Activated naive CD8-positive, alpha-beta T cell (primary cell): ENCODE results near the gene ZNF318.
"Not testable (repeated sequence)": the region's sequence is repeated elsewhere in the genome, so short reads cannot be mapped to it uniquely, and the experiment has no call there.

Source experiments
- H3K27ac Mint-ChIP-seq: one replicate; pipeline ENCODE4 v1.8.0; 2021; ENCODE audit warnings: mixed read lengths
- H3K27me3 Mint-ChIP-seq: one replicate; pipeline ENCODE4 v1.8.0; 2021; ENCODE audit warnings: mixed read lengths
- H3K36me3 Mint-ChIP-seq: one replicate; pipeline ENCODE4 v1.8.0; 2021; ENCODE audit warnings: mixed read lengths
- H3K4me1 Mint-ChIP-seq: one replicate; pipeline ENCODE4 v1.8.0; 2021; ENCODE audit warnings: low read depth, mixed read lengths
- H3K4me3 Mint-ChIP-seq: one replicate; pipeline ENCODE4 v1.8.0; 2021; ENCODE audit warnings: mild to moderate bottlenecking, mixed read lengths
- H3K9me3 Mint-ChIP-seq: one replicate; pipeline ENCODE4 v1.8.0; 2021; ENCODE audit warnings: low read depth, mixed read lengths

Gene ZNF318

DNA sequence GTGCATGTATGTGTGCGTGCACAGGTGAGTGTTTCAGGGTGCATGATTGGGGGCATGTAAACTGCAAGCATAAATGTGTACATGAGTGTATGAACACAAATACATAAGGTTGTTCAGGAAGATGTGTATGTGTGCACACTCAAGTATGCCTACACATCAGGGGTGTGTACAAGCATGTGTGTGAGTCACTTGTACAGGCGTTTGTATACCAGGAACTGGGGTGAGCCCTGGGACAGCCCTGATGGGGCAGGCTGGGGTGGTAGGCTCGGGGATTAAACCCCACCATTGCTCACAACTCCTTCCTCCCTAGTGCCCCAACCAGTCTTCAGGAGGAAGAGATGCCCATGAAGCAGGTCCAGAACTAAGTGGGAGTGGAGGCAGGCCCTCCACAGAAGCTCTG, 65.1 kb downstream of the ZNF318 start:
- Mint-ChIP-seq H3K4me3 (no peak overlapping the region), H3K27ac (no peak overlapping the region), H3K27me3 (no peaks in the 10 kb centered on the region), H3K4me1 (peaks cover 10% of the 10 kb centered on the region), H3K9me3 (no peaks in the 10 kb centered on the region), H3K36me3 (no peaks in the 10 kb centered on the region)

DNA sequence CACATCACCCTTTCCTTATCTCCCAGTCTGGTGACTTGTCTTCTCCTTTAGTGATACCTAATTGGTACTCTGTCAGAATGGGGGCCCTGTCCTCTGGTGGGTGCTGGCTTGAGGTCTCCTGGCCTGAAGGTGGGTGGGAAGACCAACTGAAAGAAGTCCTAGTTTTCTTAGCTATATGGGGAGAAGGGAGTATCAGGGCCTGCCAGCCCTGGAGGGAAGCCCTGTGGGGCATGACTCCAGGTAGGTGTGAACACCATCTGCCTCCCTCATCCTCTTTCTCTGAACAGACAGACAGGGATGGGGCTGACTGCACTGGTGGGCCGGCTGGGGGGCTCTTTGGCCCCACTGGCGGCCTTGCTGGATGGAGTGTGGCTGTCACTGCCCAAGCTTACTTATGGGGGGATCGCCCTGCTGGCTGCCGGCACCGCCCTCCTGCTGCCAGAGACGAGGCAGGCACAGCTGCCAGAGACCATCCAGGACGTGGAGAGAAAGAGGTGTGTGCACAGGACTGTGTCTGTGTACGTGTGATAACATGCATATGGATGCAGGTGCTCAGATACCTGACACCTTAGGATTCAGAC, 65.6 kb downstream of the ZNF318 start:
- Mint-ChIP-seq H3K27me3 (peaks cover under 1% of the 10 kb centered on the region), H3K9me3 (no peaks in the 10 kb centered on the region), H3K4me3 (no peak overlapping the region), H3K36me3 (no peaks in the 10 kb centered on the region), H3K4me1 (peaks cover 5% of the 10 kb centered on the region), H3K27ac (no peak overlapping the region)

DNA sequence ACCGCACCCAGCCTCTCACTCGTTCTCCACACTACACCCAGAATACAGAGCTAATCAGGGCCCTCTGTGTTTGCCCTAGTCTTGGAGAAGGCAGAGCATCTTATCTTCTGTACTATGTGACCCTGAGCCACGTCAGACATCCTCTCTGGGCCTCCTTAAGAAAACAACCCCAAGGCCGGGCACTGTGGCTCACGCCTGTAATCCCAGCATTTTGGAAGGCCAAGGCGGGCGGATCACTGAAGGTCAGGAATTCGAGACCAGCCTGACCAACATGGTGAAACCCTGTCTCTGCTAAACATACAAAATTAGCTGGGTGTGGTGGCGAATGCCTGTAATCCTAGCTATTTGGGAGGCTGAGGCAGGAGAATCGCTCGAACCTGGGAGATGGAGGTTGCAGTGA, 66.4 kb downstream of the ZNF318 start:
- H3K9me3 Mint-ChIP-seq, H3K36me3 Mint-ChIP-seq, H3K4me3 Mint-ChIP-seq, H3K27ac Mint-ChIP-seq, H3K27me3 Mint-ChIP-seq, H3K4me1 Mint-ChIP-seq: not testable (repeated sequence)

DNA sequence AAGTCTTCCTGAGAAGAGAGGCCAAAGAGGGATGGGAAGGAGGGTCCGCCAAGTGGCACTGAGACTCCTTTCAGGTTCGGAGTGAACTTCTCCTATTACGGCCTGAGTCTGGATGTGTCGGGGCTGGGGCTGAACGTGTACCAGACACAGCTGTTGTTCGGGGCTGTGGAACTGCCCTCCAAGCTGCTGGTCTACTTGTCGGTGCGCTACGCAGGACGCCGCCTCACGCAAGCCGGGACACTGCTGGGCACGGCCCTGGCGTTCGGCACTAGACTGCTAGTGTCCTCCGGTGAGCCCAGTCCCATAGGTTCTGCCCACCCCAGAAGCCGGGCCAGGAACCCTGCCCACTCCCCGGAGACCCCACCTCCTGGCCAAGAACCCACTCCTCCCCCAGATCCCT, 67.3 kb downstream of the ZNF318 start:
- H3K27ac Mint-ChIP-seq: no peak overlapping the region
- H3K4me1 Mint-ChIP-seq: no peaks in the 10 kb centered on the region
- H3K9me3 Mint-ChIP-seq: no peaks in the 10 kb centered on the region
- H3K36me3 Mint-ChIP-seq: no peaks in the 10 kb centered on the region
- peaks cover 2% of the 10 kb centered on the region for H3K27me3 Mint-ChIP-seq
- H3K4me3 Mint-ChIP-seq: no peak overlapping the region

DNA sequence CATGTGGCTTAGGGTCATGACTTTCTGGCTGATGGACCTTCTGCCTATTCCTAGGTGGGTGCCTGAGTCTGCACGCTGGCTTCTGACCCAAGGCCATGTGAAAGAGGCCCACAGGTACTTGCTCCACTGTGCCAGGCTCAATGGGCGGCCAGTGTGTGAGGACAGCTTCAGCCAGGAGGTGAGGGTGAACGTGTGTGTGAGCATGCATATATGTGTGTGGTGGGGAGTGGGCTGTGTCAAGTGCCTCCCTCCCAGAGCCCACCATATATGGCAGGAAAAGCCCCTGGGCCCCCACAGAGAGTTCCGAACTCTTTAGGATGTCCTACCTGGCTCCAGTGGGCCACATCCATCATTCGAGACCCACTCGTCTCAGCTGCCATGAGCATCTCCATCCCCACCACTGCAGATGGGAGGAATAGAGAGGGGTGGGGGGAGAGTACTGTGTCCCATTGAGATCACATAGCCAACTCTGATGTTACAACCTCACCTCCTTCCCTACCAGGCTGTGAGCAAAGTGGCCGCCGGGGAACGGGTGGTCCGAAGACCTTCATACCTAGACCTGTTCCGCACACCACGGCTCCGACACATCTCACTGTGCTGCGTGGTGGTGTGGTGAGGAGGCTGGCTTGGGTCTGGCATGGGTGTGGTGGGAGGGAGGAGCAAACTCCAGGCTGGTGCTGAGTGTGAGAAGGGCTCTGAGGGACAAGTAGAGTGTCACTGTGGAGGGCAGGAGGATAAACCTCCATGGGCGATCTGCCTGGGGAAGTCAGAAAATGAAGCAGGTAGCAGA, 68.2 kb downstream of the ZNF318 start:
- no peaks in the 10 kb centered on the region for H3K4me1 Mint-ChIP-seq
- H3K36me3 Mint-ChIP-seq: no peaks in the 10 kb centered on the region
- no peak overlapping the region for H3K27ac Mint-ChIP-seq
- peaks cover 3% of the 10 kb centered on the region for H3K27me3 Mint-ChIP-seq
- H3K9me3 Mint-ChIP-seq: no peaks in the 10 kb centered on the region
- no peak overlapping the region for H3K4me3 Mint-ChIP-seq

DNA sequence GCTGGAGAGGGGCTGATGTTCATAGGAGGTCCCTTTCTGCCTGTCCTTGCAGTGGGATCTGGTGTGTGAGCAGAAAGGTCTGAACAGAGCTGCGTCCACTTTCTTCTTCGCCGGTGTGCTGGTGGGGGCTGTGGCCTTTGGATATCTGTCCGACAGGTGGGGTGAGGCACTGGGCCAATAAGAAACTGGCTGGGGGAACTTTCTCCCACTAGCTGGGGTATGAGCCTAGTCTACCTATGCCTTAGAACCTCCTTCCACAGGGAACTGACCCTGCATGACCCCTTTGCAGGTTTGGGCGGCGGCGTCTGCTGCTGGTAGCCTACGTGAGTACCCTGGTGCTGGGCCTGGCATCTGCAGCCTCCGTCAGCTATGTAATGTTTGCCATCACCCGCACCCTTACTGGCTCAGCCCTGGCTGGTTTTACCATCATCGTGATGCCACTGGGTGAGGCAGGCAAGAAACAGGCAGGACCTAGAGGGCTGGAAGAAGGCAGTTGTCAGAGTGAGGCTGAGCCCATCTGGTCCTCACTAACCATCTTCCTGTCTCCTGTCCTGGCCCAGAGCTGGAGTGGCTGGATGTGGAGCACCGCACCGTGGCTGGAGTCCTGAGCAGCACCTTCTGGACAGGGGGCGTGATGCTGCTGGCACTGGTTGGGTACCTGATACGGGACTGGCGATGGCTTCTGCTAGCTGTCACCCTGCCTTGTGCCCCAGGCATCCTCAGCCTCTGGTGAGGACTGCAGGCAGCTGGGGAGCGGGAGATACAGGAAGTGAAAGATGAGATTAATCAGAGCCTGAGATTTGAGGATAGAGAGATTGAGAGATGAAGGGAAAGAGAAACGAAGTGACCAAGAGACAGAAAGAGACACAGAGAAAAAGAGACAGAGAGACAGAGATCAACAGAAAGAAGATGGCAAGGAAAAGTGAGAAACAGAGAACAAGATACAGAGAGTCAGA, 69.8 kb downstream of the ZNF318 start:
- Mint-ChIP-seq H3K4me1 (no peaks in the 10 kb centered on the region), H3K36me3 (no peaks in the 10 kb centered on the region), H3K27ac (no peak overlapping the region), H3K9me3 (no peaks in the 10 kb centered on the region), H3K27me3 (peaks cover 3% of the 10 kb centered on the region), H3K4me3 (no peak overlapping the region)

DNA sequence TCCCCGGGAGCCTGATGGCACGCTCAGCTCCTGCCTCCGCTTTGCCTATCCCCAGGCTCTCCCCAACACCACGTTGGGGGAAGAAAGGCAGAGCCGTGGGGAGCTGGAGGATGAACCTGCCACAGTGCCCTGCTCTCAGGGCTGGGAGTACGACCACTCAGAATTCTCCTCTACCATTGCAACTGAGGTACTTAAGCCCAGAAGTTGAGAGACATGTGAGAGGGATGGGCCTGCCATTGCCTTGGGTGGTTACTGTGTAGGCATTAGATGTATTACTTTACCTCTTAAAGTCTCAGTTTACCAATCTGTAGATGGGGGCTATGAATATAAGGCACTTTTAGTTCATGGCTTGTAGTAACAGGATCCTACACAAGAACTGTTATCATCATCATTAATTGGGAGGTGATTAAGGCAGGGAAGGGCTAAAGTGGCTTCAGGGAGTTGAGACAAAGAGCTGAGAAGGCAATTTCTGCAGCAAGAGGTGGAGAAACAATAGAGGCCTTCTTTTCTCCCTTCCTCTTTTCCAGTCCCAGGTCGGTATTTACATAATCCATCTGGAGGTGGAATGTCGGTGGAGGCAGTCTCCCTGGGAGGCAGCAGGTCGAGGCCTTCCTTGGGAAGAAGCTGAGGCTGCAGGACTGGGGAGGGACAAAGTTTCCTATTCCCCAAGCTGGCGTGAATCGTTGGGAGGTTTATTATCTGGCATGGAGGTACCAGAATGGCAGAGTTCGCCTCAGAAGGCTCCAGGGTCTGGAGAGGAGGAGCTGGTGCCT, 70.7 kb downstream of the ZNF318 start:
- Mint-ChIP-seq H3K4me1 (no peaks in the 10 kb centered on the region), H3K27ac (no peak overlapping the region)

DNA sequence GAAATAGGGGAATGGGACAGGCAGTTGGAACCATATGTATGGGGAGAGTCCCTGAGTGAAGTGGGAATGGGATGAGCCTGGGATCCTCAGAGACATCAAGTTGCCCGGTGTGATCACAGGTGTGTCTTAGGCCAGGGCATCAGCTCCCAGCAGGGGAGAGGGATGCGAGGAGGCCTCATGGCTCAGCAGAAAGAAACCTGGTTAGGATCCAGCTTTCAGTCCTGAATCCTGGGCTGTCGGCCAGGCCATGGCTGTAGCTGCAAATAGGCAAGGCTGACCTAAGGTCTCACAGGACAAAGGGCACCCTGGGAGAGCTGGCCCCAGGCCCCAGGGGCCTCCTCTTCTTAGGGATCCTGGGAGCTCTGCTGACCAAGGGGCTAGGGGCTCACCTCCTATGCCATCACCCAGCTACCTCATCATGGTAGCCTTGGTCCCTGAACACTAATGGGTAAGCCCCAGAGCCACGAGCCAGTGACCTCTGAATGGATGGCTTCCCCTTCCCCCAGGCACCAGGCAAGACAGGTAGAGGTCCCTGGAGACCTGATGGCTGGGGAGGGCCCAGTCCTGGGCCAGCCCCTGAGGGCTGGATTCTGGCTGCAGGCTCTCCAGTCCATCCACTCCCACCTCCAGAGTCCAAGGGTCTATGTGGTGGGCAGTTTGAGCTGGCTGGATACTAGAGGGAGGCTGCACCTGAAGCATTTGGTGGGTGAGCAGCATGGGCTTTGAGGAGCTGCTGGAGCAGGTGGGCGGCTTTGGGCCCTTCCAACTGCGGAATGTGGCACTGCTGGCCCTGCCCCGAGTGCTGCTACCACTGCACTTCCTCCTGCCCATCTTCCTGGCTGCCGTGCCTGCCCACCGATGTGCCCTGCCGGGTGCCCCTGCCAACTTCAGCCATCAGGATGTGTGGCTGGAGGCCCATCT, 71.5 kb downstream of the ZNF318 start, which contains the start of gene SLC22A7:
Gene SLC22A7, plus strand, starts transcription at position 617 of the 921 bp plus-strand sequence. Its CDS starts 99 bp downstream, at position 716.
- no peaks in the 10 kb centered on the region for H3K36me3 Mint-ChIP-seq
- no peak within 1 kb of the TSS for H3K4me3 Mint-ChIP-seq
- H3K9me3 Mint-ChIP-seq: no peaks in the 10 kb centered on the region
- no peaks in the 10 kb centered on the region for H3K4me1 Mint-ChIP-seq
- H3K27ac Mint-ChIP-seq: no peak within 1 kb of the TSS
- peaks cover 3% of the 10 kb centered on the region for H3K27me3 Mint-ChIP-seq

More for the DNA sequence above, 70.7 kb downstream of the ZNF318 start:
- Mint-ChIP-seq H3K4me3 (no peak overlapping the region), H3K36me3 (no peaks in the 10 kb centered on the region), H3K27me3 (peaks cover 3% of the 10 kb centered on the region), H3K9me3 (no peaks in the 10 kb centered on the region)

DNA sequence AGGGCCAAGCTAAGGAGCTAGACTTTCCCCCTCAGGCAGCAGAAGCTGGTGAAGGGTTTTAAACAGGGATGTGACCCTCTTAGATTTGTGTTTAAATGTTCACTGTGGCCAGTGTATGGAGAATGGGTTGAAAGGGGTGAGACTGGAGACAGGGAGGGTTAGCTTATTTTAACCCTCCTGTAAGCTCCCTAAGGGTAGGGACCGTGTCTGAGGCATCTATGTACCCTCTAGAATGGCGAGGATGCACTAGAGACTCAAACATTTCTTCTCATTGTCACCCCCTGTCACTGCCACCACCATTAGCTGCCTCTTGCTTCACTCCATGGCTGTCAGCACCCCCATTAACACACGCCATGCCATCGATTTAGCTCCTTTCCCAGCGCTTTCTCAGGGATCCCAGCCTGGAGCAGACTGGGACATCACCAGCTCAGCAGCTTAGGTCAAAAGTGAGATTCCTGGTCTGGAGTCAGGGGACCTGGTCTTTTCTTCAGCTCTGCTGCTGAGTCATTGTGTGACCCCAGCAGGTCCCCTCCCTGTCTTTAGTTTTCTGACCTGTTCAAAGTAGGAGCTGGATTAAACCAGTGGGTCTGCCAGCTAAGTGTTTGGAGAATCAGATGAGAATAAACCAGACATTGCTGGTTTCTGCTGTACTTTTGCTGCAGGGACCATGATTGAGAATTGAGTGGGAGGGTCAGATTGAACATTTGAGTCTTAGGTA, 72.5 kb downstream of the ZNF318 start:
- Mint-ChIP-seq H3K27ac (no peak overlapping the region), H3K4me3 (no peak overlapping the region), H3K9me3 (no peaks in the 10 kb centered on the region), H3K27me3 (peaks cover 3% of the 10 kb centered on the region), H3K4me1 (no peaks in the 10 kb centered on the region), H3K36me3 (no peaks in the 10 kb centered on the region)

DNA sequence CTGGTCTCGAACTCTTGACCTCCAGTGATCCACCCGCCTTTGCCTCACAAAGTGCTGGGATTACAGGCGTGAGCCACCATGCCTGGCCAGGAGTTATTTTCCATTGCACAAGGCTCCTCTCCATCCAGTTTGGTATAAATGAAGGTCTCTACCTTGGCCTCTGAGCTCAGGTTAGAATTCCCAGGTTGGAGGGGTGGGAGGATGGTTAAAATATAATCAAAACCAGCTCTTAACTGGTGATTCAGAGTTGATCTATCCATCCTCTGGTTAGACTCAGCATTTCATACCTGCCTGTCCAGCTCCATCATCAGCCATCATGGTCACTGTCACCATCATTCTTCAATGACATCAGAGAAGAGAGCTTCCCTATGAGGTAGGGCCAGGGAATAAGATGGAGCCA, 74.0 kb downstream of the ZNF318 start:
- no peaks in the 10 kb centered on the region for H3K4me1 Mint-ChIP-seq
- H3K27me3 Mint-ChIP-seq: peaks cover 3% of the 10 kb centered on the region
- no peaks in the 10 kb centered on the region for H3K9me3 Mint-ChIP-seq
- no peaks in the 10 kb centered on the region for H3K36me3 Mint-ChIP-seq
- H3K4me3 Mint-ChIP-seq: no peak overlapping the region
- no peak overlapping the region for H3K27ac Mint-ChIP-seq

DNA sequence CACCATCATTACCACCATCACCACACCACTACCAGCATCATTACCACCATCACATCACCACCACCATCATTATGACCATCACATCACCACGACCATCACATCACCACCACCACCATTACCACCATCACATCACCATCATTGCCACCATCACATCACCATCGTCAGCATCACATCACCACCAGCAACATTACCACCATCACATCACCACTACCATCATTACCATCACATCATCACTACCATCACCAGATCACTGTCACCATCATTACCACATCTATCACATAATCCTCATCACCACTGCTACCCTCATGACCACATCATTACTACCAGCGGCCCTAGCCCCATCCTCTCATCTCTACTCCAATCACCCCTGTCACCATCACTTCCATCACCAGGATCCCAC, 74.9 kb downstream of the ZNF318 start:
- H3K4me1 Mint-ChIP-seq: no peaks in the 10 kb centered on the region
- H3K27me3 Mint-ChIP-seq: peaks cover 3% of the 10 kb centered on the region
- no peak overlapping the region for H3K27ac Mint-ChIP-seq
- H3K9me3 Mint-ChIP-seq: no peaks in the 10 kb centered on the region
- no peaks in the 10 kb centered on the region for H3K36me3 Mint-ChIP-seq
- no peak overlapping the region for H3K4me3 Mint-ChIP-seq

DNA sequence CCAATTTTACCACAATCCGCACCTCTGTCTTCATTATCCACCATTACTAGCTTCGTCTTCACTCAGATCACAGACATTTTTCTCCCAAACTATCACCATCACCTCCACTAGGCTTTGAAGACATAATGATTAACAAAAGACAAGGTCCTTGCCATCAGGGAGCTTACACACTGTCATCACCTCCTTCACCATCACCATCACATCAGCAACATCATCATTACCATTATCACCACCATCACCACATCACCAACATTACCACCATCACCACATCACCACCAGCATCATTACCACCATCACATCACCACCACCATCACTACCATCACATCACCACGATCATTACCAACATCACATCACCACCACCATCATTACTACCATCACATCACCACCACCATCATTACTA, 75.7 kb downstream of the ZNF318 start:
- Mint-ChIP-seq H3K9me3 (no peaks in the 10 kb centered on the region), H3K4me1 (no peaks in the 10 kb centered on the region), H3K27ac (no peak overlapping the region), H3K27me3 (peaks cover 2% of the 10 kb centered on the region), H3K36me3 (no peaks in the 10 kb centered on the region), H3K4me3 (no peak overlapping the region)

DNA sequence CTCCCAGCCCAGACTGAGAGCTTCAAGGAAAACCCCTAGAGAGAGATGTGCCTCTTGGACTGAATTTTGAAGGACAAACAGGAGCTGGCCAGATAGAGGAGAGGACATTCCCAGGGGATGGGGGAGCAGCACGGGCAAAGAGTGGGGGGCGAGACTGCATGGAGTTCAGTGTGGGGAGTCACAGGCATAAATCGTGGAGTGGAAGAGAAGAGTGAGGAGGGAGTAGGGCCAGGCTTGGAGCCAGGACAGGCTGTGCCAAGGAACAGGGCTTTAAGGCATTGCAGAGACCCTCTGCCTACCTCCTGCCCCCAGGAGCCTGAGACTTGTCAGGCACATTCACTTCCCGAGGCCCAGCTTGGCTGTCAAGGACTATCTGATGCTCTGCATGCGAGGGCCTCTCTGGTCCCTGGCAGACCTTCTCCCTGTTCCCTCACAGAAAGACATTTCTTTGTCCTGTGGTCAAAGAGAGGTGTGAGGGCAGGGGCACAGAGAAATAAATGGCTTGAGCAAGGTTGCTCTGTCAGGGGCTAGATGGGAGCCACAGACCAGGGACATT, 76.6 kb downstream of the ZNF318 start:
- Mint-ChIP-seq H3K27me3 (peaks cover 2% of the 10 kb centered on the region), H3K4me1 (no peaks in the 10 kb centered on the region), H3K9me3 (no peaks in the 10 kb centered on the region), H3K27ac (no peak overlapping the region), H3K4me3 (no peak overlapping the region), H3K36me3 (no peaks in the 10 kb centered on the region)
